Measurements from ENCODE around the gene ZFHX2.

- peak in 1 of 2 donors; percentile 12 for TF ChIP-seq CTCF (conservative IDR thresholded peaks at IDR 0.05 in 1 of 2, IDR thresholded peaks at IDR 0.05 in 1 of 2; ENCODE audit: extremely low read depth in 1 of 2, insufficient read depth in 1 of 2, low read depth in 1 of 2, low read length in 2 of 2)
- no peak for TF ChIP-seq EZH2 (IDR thresholded peaks at IDR 0.05; ENCODE audit: borderline replicate concordance, low read length)
Observed at GRCh38 chr14:23528555-23528954, 23.0 kb downstream of the ZFHX2 start.

All from mammary epithelial cell (primary cell).